Endothelial cell of umbilical vein (primary cell): ENCODE results near the gene ARHGAP30. TPM values are rescaled to one million over a fixed set of nuclear protein-coding genes. Genes with fewer than 3 reads are reported as not detected.

Experiments used
- BruUV-seq: library from RNA; stranded (reverse); fragments of 400-500 nt; replicated peaks from 2 replicates; lab custom pipeline; 2021; lab: Mats Ljungman, UMichigan
- CTCF ChIA-PET: fragments of 300-600, 350-600 bp; sonication (Branson Sonifier 250); formaldehyde crosslinking; loops from one replicate; lab custom pipeline; 2021; ENCODE audit warnings: antibody characterized with exemption, inconsistent platforms; lab: Charles Lee
- POLR2A ChIA-PET: fragments of 300-600, 350-600 bp; sonication (Branson Sonifier 250); formaldehyde crosslinking; loops from one replicate; lab custom pipeline; 2021; ENCODE audit warnings: antibody characterized with exemption, inconsistent platforms; lab: Charles Lee
- DNase-seq: peaks from one replicate; pipeline ENCODE4 v3.0.0-alpha.2; 2011; ENCODE audit warnings: low read depth, low spot score
- FAIRE-seq: peaks from 2 replicates; lab custom pipeline; 2011; peaks lifted over from hg19 to GRCh38; lab: Jason Lieb, UNC
- H2AFZ ChIP-seq: 2 replicates; pipeline ENCODE4 v1.6.0; 2012; ENCODE audit warnings: low read depth, low read length, control low read depth, inconsistent platforms
- H3K27ac ChIP-seq: 2 replicates; pipeline ENCODE4 v1.5.1; 2011; ENCODE audit warnings: low read depth, mild to moderate bottlenecking, control low read depth, low read length, moderate library complexity; ENCODE audit not compliant: insufficient read depth
- H3K27me3 ChIP-seq, 2 experiments: 2 replicates each; pipeline versions ENCODE4 v1.6.0 to v1.6.1; 2011; ENCODE audit warnings: low read length in 2 of 2, mixed read lengths in 1 of 2; ENCODE audit not compliant: control insufficient read depth in 2 of 2, insufficient read depth in 2 of 2
- H3K36me3 ChIP-seq, 2 experiments: 2 replicates in 1 of 2; 3 replicates in 1 of 2; pipeline ENCODE4 v1.5.1; 2011; ENCODE audit warnings: low read length in 2 of 2, mild to moderate bottlenecking in 1 of 2, moderate library complexity in 1 of 2; ENCODE audit not compliant: control insufficient read depth in 2 of 2, insufficient read depth in 2 of 2; ENCODE audit errors: extremely low read depth in 1 of 2
- H3K4me1 ChIP-seq: 3 replicates; pipeline ENCODE4 v1.5.1; 2011; ENCODE audit warnings: mild to moderate bottlenecking, low read length; ENCODE audit not compliant: control insufficient read depth, insufficient read depth; ENCODE audit errors: extremely low read depth
- H3K4me2 ChIP-seq: 2 replicates; pipeline ENCODE4 v1.6.1; 2011; ENCODE audit warnings: low read length, control low read depth, mixed read lengths; ENCODE audit not compliant: insufficient read depth
- H3K4me3 ChIP-seq, 3 experiments: fragments of 200-600 bp in 1 of 3; sonication (generic), shearing (Covaris generic) in 1 of 3; replicated peaks in 1 of 3; 2 replicates each; pipeline ENCODE4 v1.5.1; 2011 to 2016; ENCODE audit warnings: control low read depth in 3 of 3, low read length in 3 of 3, mild to moderate bottlenecking in 2 of 3, inconsistent platforms in 1 of 3, low read depth in 1 of 3, moderate library complexity in 1 of 3; ENCODE audit not compliant: insufficient read depth in 1 of 3
- H3K79me2 ChIP-seq: 2 replicates; pipeline ENCODE4 v1.6.0; 2012; ENCODE audit warnings: low read length, inconsistent platforms; ENCODE audit not compliant: control insufficient read depth, insufficient read depth
- H3K9ac ChIP-seq: replicated peaks from 2 replicates; pipeline ENCODE3; 2011; ENCODE audit warnings: low read length, control low read depth; ENCODE audit not compliant: insufficient read depth; ENCODE audit errors: extremely low read depth
- H3K9me1 ChIP-seq: replicated peaks from 3 replicates; pipeline ENCODE4 v1.6.0; 2011; ENCODE audit warnings: mild to moderate bottlenecking, low read length; ENCODE audit not compliant: control insufficient read depth, insufficient read depth; ENCODE audit errors: extremely low read depth
- H3K9me3 ChIP-seq: replicated peaks from 2 replicates; pipeline ENCODE4 v1.5.1; 2012; ENCODE audit warnings: low read length, inconsistent platforms; ENCODE audit not compliant: control insufficient read depth, insufficient read depth
- H4K20me1 ChIP-seq: replicated peaks from 2 replicates; pipeline ENCODE3; 2011; ENCODE audit warnings: mild to moderate bottlenecking, low read length; ENCODE audit not compliant: control insufficient read depth, insufficient read depth; ENCODE audit errors: extremely low read depth
- CTCF ChIP-seq, 2 donors: IDR thresholded peaks; 1 replicate in 1 of 2; 2 replicates in 1 of 2; pipeline ENCODE4 v1.5.1; 2011; ENCODE audit warnings: low read length in 2 of 2, mild to moderate bottlenecking in 2 of 2, moderate library complexity in 2 of 2, control low read depth in 1 of 2, inconsistent platforms in 1 of 2, low read depth in 1 of 2; ENCODE audit not compliant: insufficient read depth in 1 of 2; ENCODE audit errors: extremely low read depth in 1 of 2
- EZH2 ChIP-seq: IDR thresholded peaks from 2 replicates; pipeline ENCODE4 v1.6.1; 2012; ENCODE audit warnings: borderline replicate concordance, low read depth, mild to moderate bottlenecking, moderate library complexity, low read length, inconsistent platforms; ENCODE audit not compliant: severe bottlenecking
- FOS ChIP-seq: IDR thresholded peaks from 2 replicates; pipeline ENCODE4 v1.6.1; 2011; ENCODE audit warnings: mild to moderate bottlenecking, low read length, moderate library complexity, borderline replicate concordance; ENCODE audit not compliant: insufficient read depth
- GATA2 ChIP-seq: IDR thresholded peaks from 2 replicates; pipeline ENCODE4 v1.7.0; 2011; ENCODE audit warnings: low read depth, mild to moderate bottlenecking, moderate library complexity, mixed read lengths, low read length; ENCODE audit not compliant: insufficient read length, insufficient read depth
- JUN ChIP-seq: IDR thresholded peaks from 2 replicates; pipeline ENCODE4 v1.6.1; 2011; ENCODE audit warnings: borderline replicate concordance, low read depth; ENCODE audit not compliant: insufficient read length, insufficient read depth
- MAX ChIP-seq: IDR thresholded peaks from 2 replicates; pipeline ENCODE4 v1.6.1; 2011; ENCODE audit not compliant: insufficient read depth, insufficient read length
- MYC ChIP-seq: IDR thresholded peaks from one replicate; pipeline ENCODE4 v1.6.1; 2011; ENCODE audit warnings: mild to moderate bottlenecking, low read depth, low read length
- POLR2A ChIP-seq: IDR thresholded peaks from 2 replicates; pipeline ENCODE4 v1.6.1; 2012; ENCODE audit warnings: low read depth, mild to moderate bottlenecking, control low read depth, low read length
- POLR2AphosphoS5 ChIP-seq: IDR thresholded peaks from 2 replicates; pipeline ENCODE4 v1.6.1; 2012; ENCODE audit warnings: low read depth, mild to moderate bottlenecking, control low read depth, low read length, moderate library complexity; ENCODE audit not compliant: insufficient read depth
- dilution Hi-C: fragments of 300-500 bp; cut with MboI; formaldehyde crosslinking; loops from one replicate; pipeline ENCODE4 v1.15.0; 2019; ENCODE audit warnings: low sequenced_read_pairs; ENCODE audit not compliant: extremely low pct_ligation_motif_present
- intact Hi-C: fragments of 100-400 bp; cut with micrococcal nuclease; formaldehyde crosslinking; loops from one replicate; pipeline ENCODE4 v1.10.0; 2022
- polyA plus RNA-seq, 4 experiments: library from polyadenylated mRNA; depleted of rRNA in 3 of 4; stranded (reverse) in 3 of 4; unstranded in 1 of 4; fragments of >200 nt; gene quantifications; 2 replicates each; pipeline versions ENCODE4 v1.2.1 to v1.2.3, GENCODE V29; 2011 to 2012; ENCODE audit warnings: missing spikeins in 1 of 4
- total RNA-seq: library from RNA; stranded (reverse); gene quantifications from 2 replicates; pipeline ENCODE4 v1.2.3, GENCODE V29; 2021

ARHGAP30 gene
- total and polyA plus RNA-seq, 2 donors (not counting 3 experiments of a cell fraction or from before 2014, with no cell fraction given): not detected

DNA sequence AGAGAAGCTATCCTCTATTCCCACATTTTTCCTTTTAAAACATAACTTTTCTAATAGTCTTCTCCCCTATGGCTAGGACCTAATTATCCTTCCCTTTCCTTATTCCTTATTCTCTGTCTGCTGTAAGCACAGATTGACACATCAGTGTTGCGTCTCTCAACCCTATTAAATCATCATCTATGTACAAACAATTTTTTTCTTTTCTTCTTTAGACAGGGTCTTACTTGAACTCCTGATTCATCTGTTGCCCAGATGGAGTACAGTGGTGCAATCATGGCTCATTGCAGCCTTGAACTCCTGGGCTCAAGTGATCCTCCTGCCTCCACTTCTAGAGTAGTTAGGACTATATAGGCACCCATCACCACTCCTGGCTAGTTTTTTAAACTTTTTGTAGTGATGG, 36.7 kb upstream of the ARHGAP30 start:
- no peaks in the 10 kb centered on the region for H3K9me3 ChIP-seq
- no peak overlapping the region for H3K27ac ChIP-seq
- H4K20me1 ChIP-seq: no peaks in the 10 kb centered on the region
- H3K4me2 ChIP-seq: no peak overlapping the region
- POLR2A ChIA-PET: no interaction called here
- dilution Hi-C loops: no loop called here
- no peaks in the 10 kb centered on the region for H3K4me1 ChIP-seq
- intact Hi-C loops: no loop called here
- no peak for DNase-seq
- FAIRE-seq: no peak
- peaks cover 5 to 8% of the 10 kb centered on the region in 2 experiments for H3K36me3 ChIP-seq
- no peaks in the 10 kb centered on the region for H3K27me3 ChIP-seq
- H3K4me3 ChIP-seq: no peak overlapping the region
- no TSS peak for BruUV-seq
- no peaks in the 10 kb centered on the region for H3K9me1 ChIP-seq
- CTCF ChIA-PET: interaction anchor here (0.7 kb wide), 1 partner anchor 9 kb away, joined by 3 read pairs; no protein-coding TSS in a partner anchor
- H3K79me2 ChIP-seq: peaks cover 80% of the 10 kb centered on the region
- no peak overlapping the region for H2AFZ ChIP-seq
- no peak for TF ChIP-seq MAX
- TF ChIP-seq JUN: no peak
- TF ChIP-seq POLR2AphosphoS5: no peak
- TF ChIP-seq FOS: no peak
- TF ChIP-seq MYC: no peak
- TF ChIP-seq GATA2: no peak
- no peak for TF ChIP-seq CTCF (IDR thresholded peaks at IDR 0.05; ENCODE audit: extremely low read depth in 1 of 2, insufficient read depth in 1 of 2, low read depth in 1 of 2, low read length in 2 of 2)
- no peak for TF ChIP-seq POLR2A
- TF ChIP-seq EZH2: no peak
- no peak overlapping the region for H3K9ac ChIP-seq
